H9 (cell line): ENCODE results near the gene CHTOP. TPM values are rescaled to one million over a fixed set of nuclear protein-coding genes. Genes with fewer than 3 reads are reported as not detected.

Experiments used
- DNase-seq: peaks from one replicate; pipeline ENCODE4 v3.0.0-alpha.2; 2017
- H2AFZ ChIP-seq: one replicate; pipeline ENCODE4 v1.6.1; 2013; ENCODE audit warnings: mild to moderate bottlenecking, low read length, control low read depth, moderate library complexity
- H2AK5ac ChIP-seq: 2 replicates; pipeline ENCODE4 v1.6.1; 2013; ENCODE audit warnings: low read length, control low read depth, mixed read lengths; ENCODE audit not compliant: insufficient read length
- H2BK120ac ChIP-seq: one replicate; pipeline ENCODE4 v1.6.1; 2013; ENCODE audit warnings: low read depth, mild to moderate bottlenecking, low read length, control low read depth, inconsistent platforms; ENCODE audit not compliant: poor library complexity, severe bottlenecking
- H2BK12ac ChIP-seq: 2 replicates; pipeline ENCODE4 v1.6.1; 2013; ENCODE audit warnings: low read length, control low read depth, mixed read lengths, low read depth; ENCODE audit not compliant: insufficient read length
- H2BK15ac ChIP-seq: 2 replicates; pipeline ENCODE4 v1.6.1; 2013; ENCODE audit warnings: low read depth, low read length, control low read depth
- H2BK20ac ChIP-seq: one replicate; pipeline ENCODE4 v1.6.1; 2013; ENCODE audit warnings: low read depth, mild to moderate bottlenecking, low read length, control low read depth, inconsistent platforms; ENCODE audit not compliant: poor library complexity, severe bottlenecking
- H2BK5ac ChIP-seq: 2 replicates; pipeline ENCODE4 v1.6.1; 2013; ENCODE audit warnings: low read length, control low read depth, mixed read lengths; ENCODE audit not compliant: insufficient read length
- H3K14ac ChIP-seq: 2 replicates; pipeline ENCODE4 v1.6.1; 2013; ENCODE audit warnings: low read length, control low read depth; ENCODE audit not compliant: insufficient read depth
- H3K18ac ChIP-seq: 2 replicates; pipeline ENCODE4 v1.6.1; 2013; ENCODE audit warnings: low read depth, mild to moderate bottlenecking, mixed read lengths, low read length, control low read depth; ENCODE audit not compliant: insufficient read length
- H3K23ac ChIP-seq: 2 replicates; pipeline ENCODE4 v1.6.1; 2013; ENCODE audit warnings: low read length, control low read depth, mixed read lengths, low read depth; ENCODE audit not compliant: insufficient read length
- H3K23me2 ChIP-seq: 2 replicates; pipeline ENCODE4 v1.6.1; 2013; ENCODE audit warnings: low read depth, mild to moderate bottlenecking, mixed read lengths, low read length, control low read depth; ENCODE audit not compliant: insufficient read length, poor library complexity, severe bottlenecking
- H3K27ac ChIP-seq: 2 replicates; pipeline ENCODE4 v1.5.1; 2013; ENCODE audit warnings: low read length, control low read depth, mixed read lengths, low read depth; ENCODE audit not compliant: insufficient read length
- H3K27me3 ChIP-seq: 2 replicates; pipeline ENCODE4 v1.6.1; 2013; ENCODE audit warnings: low read length, control low read depth, inconsistent platforms; ENCODE audit not compliant: insufficient read depth
- H3K4ac ChIP-seq: 2 replicates; pipeline ENCODE4 v1.6.1; 2013; ENCODE audit warnings: low read depth, mild to moderate bottlenecking, control low read depth, inconsistent platforms, low read length, moderate library complexity
- H3K4me1 ChIP-seq: 2 replicates; pipeline ENCODE4 v1.6.1; 2013; ENCODE audit warnings: low read length, control low read depth, inconsistent platforms; ENCODE audit not compliant: insufficient read depth
- H3K4me2 ChIP-seq: 2 replicates; pipeline ENCODE4 v1.6.1; 2013; ENCODE audit warnings: low read length, control low read depth, mixed read lengths; ENCODE audit not compliant: insufficient read length, insufficient read depth
- H3K56ac ChIP-seq: 2 replicates; pipeline ENCODE4 v1.6.1; 2013; ENCODE audit warnings: low read depth, mild to moderate bottlenecking, mixed read lengths, low read length, control low read depth; ENCODE audit not compliant: insufficient read length
- H3K79me1 ChIP-seq: 2 replicates; pipeline ENCODE4 v1.6.1; 2013; ENCODE audit warnings: low read depth, mild to moderate bottlenecking, moderate library complexity, low read length, control low read depth, inconsistent platforms; ENCODE audit not compliant: insufficient read depth, poor library complexity, severe bottlenecking
- H3K79me2 ChIP-seq: 2 replicates; pipeline ENCODE4 v1.6.1; 2013; ENCODE audit warnings: low read length, control low read depth, inconsistent platforms; ENCODE audit not compliant: insufficient read depth
- H3K9ac ChIP-seq: 2 replicates; pipeline ENCODE4 v1.6.1; 2013; ENCODE audit warnings: low read length, control low read depth, mixed read lengths; ENCODE audit not compliant: insufficient read length; ENCODE audit errors: extremely low read depth
- H3K9me3 ChIP-seq: one replicate; pipeline ENCODE4 v1.6.1; 2013; ENCODE audit warnings: low read depth, low read length, inconsistent platforms; ENCODE audit not compliant: control insufficient read depth
- H3T11ph ChIP-seq: one replicate; pipeline ENCODE4 v1.6.1; 2013; ENCODE audit warnings: mild to moderate bottlenecking, low read length, control low read depth, inconsistent platforms
- H4K20me1 ChIP-seq: one replicate; pipeline ENCODE4 v1.6.1; 2013; ENCODE audit not compliant: control insufficient read depth, insufficient read length, insufficient read depth
- H4K5ac ChIP-seq: 2 replicates; pipeline ENCODE4 v1.6.1; 2013; ENCODE audit warnings: low read depth, mild to moderate bottlenecking, mixed read lengths, low read length, control low read depth; ENCODE audit not compliant: insufficient read length
- H4K8ac ChIP-seq: replicated peaks from 2 replicates; pipeline ENCODE4 v1.6.1; 2013; ENCODE audit warnings: low read length, control low read depth, mixed read lengths, low read depth; ENCODE audit not compliant: insufficient read length
- H4K91ac ChIP-seq: 2 replicates; pipeline ENCODE4 v1.6.1; 2013; ENCODE audit warnings: low read depth, mild to moderate bottlenecking, moderate library complexity, mixed read lengths, low read length, control low read depth; ENCODE audit not compliant: insufficient read length
- H3K27ac Mint-ChIP-seq, 3 experiments: 2 replicates in 2 of 3; 3 replicates in 1 of 3; pipeline ENCODE4 v1.8.0; 2020 to 2021; ENCODE audit warnings: mixed read lengths in 3 of 3, mild to moderate bottlenecking in 1 of 3, moderate library complexity in 1 of 3
- H3K27me3 Mint-ChIP-seq: 2 replicates; pipeline ENCODE4 v1.8.0; 2021; ENCODE audit warnings: low read depth, mild to moderate bottlenecking, moderate library complexity, mixed read lengths
- H3K36me3 Mint-ChIP-seq, 3 experiments: 2 replicates in 2 of 3; 3 replicates in 1 of 3; pipeline ENCODE4 v1.8.0; 2020 to 2021; ENCODE audit warnings: low read depth in 3 of 3, mixed read lengths in 3 of 3; ENCODE audit not compliant: insufficient read depth in 1 of 3
- H3K4me1 Mint-ChIP-seq, 2 experiments: 2 replicates each; pipeline ENCODE4 v1.8.0; 2020; ENCODE audit warnings: mixed read lengths in 2 of 2
- H3K4me3 Mint-ChIP-seq, 2 experiments: 2 replicates in 1 of 2; 3 replicates in 1 of 2; pipeline ENCODE4 v1.8.0; 2020 to 2021; ENCODE audit warnings: mild to moderate bottlenecking in 2 of 2, mixed read lengths in 2 of 2, moderate library complexity in 1 of 2
- H3K9me3 Mint-ChIP-seq, 2 experiments: 2 replicates in 1 of 2; 3 replicates in 1 of 2; pipeline ENCODE4 v1.8.0; 2020; ENCODE audit warnings: mild to moderate bottlenecking in 2 of 2, mixed read lengths in 2 of 2, moderate library complexity in 1 of 2
- CTCF ChIP-seq: fragments of 200-600 bp; sonication (generic); conservative IDR thresholded peaks from 3 replicates; pipeline ENCODE4 v1.8.0; 2021; ENCODE audit warnings: antibody characterized with exemption, mild to moderate bottlenecking
- WGBS: extraction: QIAGEN DNeasy Blood & Tissue Kit; methylation state at CpG from one replicate; pipeline ENCODE4 v1.1.7; 2013; ENCODE audit warnings: missing lambda C conversion rate, low lambda C conversion rate, mixed read lengths; ENCODE audit not compliant: insufficient read length; ENCODE audit errors: extremely low coverage; 5-methylcytosine and 5-hydroxymethylcytosine counted together
- total RNA-seq: library from RNA; stranded (reverse); gene quantifications from 2 replicates; pipeline ENCODE4 v1.2.1, GENCODE V29; 2021

CHTOP gene
- total RNA-seq, 1 experiment from 2014 or later = 126 TPM

GRCh38 chr1:153682730-153683129 lies 48.9 kb downstream of the CHTOP start:
- no peak for TF ChIP-seq CTCF
- Histone ChIP-seq H3K9ac (no peak overlapping the region), H3K4ac (no peak overlapping the region), H3K79me2 (no peaks in the 10 kb centered on the region), H3K23ac (no peak overlapping the region), H4K8ac (no peak overlapping the region), H3K79me1 (no peaks in the 10 kb centered on the region), H2BK15ac (no peak overlapping the region), H2AFZ (no peak overlapping the region), H2BK12ac (no peak overlapping the region), H3K23me2 (peaks cover 26% of the 10 kb centered on the region), H3K9me3 (no peaks in the 10 kb centered on the region), H2BK5ac (no peak overlapping the region), H3K56ac (no peak overlapping the region), H3K18ac (no peak overlapping the region), H3K4me1 (no peaks in the 10 kb centered on the region), H4K91ac (no peak overlapping the region), H2BK20ac (no peak overlapping the region), H3K4me2 (no peak overlapping the region), H4K5ac (no peak overlapping the region), H2AK5ac (no peak overlapping the region), H3K14ac (no peak overlapping the region), H2BK120ac (no peak overlapping the region), H3T11ph (no peak overlapping the region), H3K27ac (no peak overlapping the region), H3K27me3 (peaks cover 3% of the 10 kb centered on the region; the same call in 1 of the 2 replicates), H4K20me1 (no peaks in the 10 kb centered on the region)
- H3K4me3 Mint-ChIP-seq = no peak overlapping the region
- no peak for DNase-seq
- H3K27ac Mint-ChIP-seq = no peak overlapping the region
- peaks cover 0 to 24% (median 19%) of the 10 kb centered on the region in 3 experiments; a peak in 4 of 7 replicates for H3K36me3 Mint-ChIP-seq
- WGBS = no CpG with 5 or more reads among the region's 7 CpGs
- H3K9me3 Mint-ChIP-seq = no peaks in the 10 kb centered on the region
- peaks cover 26 to 32% of the 10 kb centered on the region in 2 experiments for H3K4me1 Mint-ChIP-seq
- H3K27me3 Mint-ChIP-seq = peaks cover 41% of the 10 kb centered on the region
